RWPE1 (cell line): Measurements from ENCODE around the gene NLRP5.

Experiments
- CTCF ChIA-PET: fragments of 350-600 bp; sonication (Branson Sonifier 250); formaldehyde crosslinking; extraction: SDS; loops from one replicate; lab custom pipeline; 2021; lab: Yijun Ruan, JAX
- POLR2A ChIA-PET: fragments of 400-600 bp; formaldehyde crosslinking; extraction: SDS; loops from one replicate; lab custom pipeline; 2020; ENCODE audit warnings: antibody characterized with exemption; ENCODE audit not compliant: low non-redundant PET; lab: Yijun Ruan, JAX
- DNase-seq: peaks from one replicate; pipeline ENCODE4 v3.0.0; 2012; ENCODE audit warnings: low spot score
- H3K27ac ChIP-seq: fragments of 450-650 bp; 2 replicates; pipeline ENCODE4 v1.5.1; 2017
- CTCF ChIP-seq: fragments of 450-650 bp; conservative IDR thresholded peaks from 2 replicates; pipeline ENCODE4 v1.5.1; 2017; ENCODE audit warnings: low read depth, mild to moderate bottlenecking

Gene NLRP5

GRCh38 chr19:56083668-56084067, 97.1 kb downstream of the NLRP5 start:
- no peak overlapping the region for H3K27ac ChIP-seq
- CTCF ChIA-PET: no interaction called here
- TF ChIP-seq CTCF: no peak
- DNase-seq: no peak
- POLR2A ChIA-PET: no interaction called here

- no peak for DNase-seq
- no peak for TF ChIP-seq CTCF
- ChIA-PET CTCF (interaction anchor here (1.4 kb wide), 1 partner anchor 9 kb away, joined by 7 read pairs; no protein-coding TSS in a partner anchor), POLR2A (no interaction called here)
- peak overlapping the region; percentile 22; the same call in 1 of the 2 replicates for H3K27ac ChIP-seq
These were observed 98.4 kb downstream of the NLRP5 start for GRCh38 chr19:56084835-56085536.

- ChIA-PET POLR2A (no interaction called here), CTCF (interaction anchor here (0.6 to 1.4 kb wide), 2 partner anchors 9 to 91 kb away, joined by 3 to 7 read pairs; no protein-coding TSS in a partner anchor)
- no peak for DNase-seq
- peak overlapping the region; percentile 22; the same call in 1 of the 2 replicates for H3K27ac ChIP-seq
- TF ChIP-seq CTCF: no peak
These were observed 99.1 kb downstream of the NLRP5 start for GRCh38 chr19:56085571-56086275.

DNA sequence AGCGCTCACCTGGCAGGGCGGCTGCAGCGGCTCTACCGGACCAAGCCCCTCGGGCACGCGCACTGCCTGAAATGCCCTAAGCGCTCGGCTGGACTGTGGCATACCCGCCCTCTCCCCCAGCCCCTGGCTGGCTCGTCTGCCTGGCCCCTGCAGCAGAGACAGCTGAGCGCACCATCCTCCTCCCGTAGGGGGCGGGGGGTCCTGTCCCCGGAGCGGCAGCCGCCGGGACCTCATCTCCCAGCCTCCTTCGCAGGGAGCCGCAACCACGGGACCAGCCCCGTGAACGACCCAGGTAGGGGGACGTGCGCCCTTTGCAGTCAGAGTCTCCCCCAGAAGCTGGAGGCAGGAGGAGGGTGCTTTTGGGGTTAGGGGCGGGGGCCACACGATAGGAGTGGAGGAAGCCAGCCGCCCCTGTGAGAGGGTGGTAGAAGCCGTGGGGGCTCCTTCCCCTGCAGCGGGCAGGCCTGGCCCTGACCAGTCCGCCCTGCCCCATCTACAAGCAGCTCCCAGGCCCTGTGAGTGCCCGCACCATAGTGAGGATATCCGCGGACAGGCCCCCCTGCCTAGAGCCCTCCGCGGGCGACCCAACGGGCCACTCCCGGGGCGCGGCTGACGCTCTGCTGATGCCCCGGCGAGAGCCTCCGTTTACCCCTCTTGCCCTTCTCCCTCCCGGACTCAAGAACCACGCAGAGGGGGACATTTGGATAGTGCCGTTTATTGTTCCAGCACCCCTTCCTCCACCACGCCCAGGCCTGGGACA, 100.3 kb downstream of the NLRP5 start:
- no peak for DNase-seq
- POLR2A ChIA-PET: no interaction called here
- CTCF ChIA-PET: no interaction called here
- H3K27ac ChIP-seq: 0 out of 2 replicates have a peak overlapping the region, but pooled peaks have one; percentile 22
- no peak for TF ChIP-seq CTCF

GRCh38 chr19:56087647-56088496, 101.3 kb downstream of the NLRP5 start:
- TF ChIP-seq CTCF: no peak
- H3K27ac ChIP-seq: no peak overlapping the region
- CTCF ChIA-PET: no interaction called here
- DNase-seq: no peak
- POLR2A ChIA-PET: no interaction called here
